ENCODE results near the gene MRGPRF. TPM values are rescaled to one million over a fixed set of nuclear protein-coding genes. Genes with fewer than 3 reads are reported as not detected.

The MRGPRF gene
- total and polyA plus RNA-seq, 2 donors from 2014 or later: 9.3 to 19.0 TPM

DNA sequence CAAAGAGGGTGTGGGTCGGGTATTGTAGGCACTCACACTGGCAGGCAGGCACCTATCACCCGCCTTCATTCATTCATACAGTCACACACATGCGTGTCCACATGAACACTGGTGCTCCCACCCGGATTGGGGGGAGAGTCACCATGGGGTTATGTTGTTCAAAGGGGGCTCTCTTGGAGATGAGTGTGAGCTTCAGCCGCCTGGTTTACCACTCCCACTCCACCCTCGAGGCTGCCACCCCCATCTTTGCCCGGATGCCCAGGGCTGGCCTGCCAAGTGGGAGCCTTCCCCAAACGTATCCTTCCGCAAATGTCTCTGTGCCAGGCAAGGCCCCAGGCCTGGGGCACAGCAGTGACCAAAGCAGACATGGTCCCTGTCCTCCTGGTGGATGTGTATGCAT, 54.8 kb downstream of the MRGPRF start:
- intact Hi-C loops (cut with DNase I): no loop called here
- DNase-seq (peak in 1 of 5 donors; percentile 42), FAIRE-seq (no peak)
- Histone ChIP-seq H3K4me3 (ENCODE audit: low read length in 3 of 3) (no peak overlapping the region), H3K36me3 (ENCODE audit: control insufficient read depth in 2 of 3, insufficient read depth in 3 of 3, low read length in 3 of 3) (no peaks in the 10 kb centered on the region), H3K9me3 (ENCODE audit: control insufficient read depth in 2 of 3, insufficient read depth in 1 of 3, low read length in 3 of 3) (no peaks in the 10 kb centered on the region), H3K4me1 (ENCODE audit: control insufficient read depth in 2 of 3, insufficient read depth in 2 of 3, low read depth in 1 of 3, low read length in 3 of 3) (no peaks in the 10 kb centered on the region), H3K9ac (ENCODE audit: low read length in 3 of 3) (no peak overlapping the region), H3K27ac (ENCODE audit: low read depth in 2 of 2, low read length in 2 of 2) (no peak overlapping the region), H3K27me3 (ENCODE audit: control insufficient read depth, insufficient read depth, low read length) (no peaks in the 10 kb centered on the region)
- TF ChIP-seq, protein P1, sequence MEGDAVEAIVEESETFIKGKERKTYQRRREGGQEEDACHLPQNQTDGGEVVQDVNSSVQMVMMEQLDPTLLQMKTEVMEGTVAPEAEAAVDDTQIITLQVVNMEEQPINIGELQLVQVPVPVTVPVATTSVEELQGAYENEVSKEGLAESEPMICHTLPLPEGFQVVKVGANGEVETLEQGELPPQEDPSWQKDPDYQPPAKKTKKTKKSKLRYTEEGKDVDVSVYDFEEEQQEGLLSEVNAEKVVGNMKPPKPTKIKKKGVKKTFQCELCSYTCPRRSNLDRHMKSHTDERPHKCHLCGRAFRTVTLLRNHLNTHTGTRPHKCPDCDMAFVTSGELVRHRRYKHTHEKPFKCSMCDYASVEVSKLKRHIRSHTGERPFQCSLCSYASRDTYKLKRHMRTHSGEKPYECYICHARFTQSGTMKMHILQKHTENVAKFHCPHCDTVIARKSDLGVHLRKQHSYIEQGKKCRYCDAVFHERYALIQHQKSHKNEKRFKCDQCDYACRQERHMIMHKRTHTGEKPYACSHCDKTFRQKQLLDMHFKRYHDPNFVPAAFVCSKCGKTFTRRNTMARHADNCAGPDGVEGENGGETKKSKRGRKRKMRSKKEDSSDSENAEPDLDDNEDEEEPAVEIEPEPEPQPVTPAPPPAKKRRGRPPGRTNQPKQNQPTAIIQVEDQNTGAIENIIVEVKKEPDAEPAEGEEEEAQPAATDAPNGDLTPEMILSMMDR (IDR thresholded peaks at IDR 0.05; ENCODE audit: borderline replicate concordance, extremely low read depth, insufficient read depth): no peak

GRCh38 chr11:68956547-68957254, 56.3 kb downstream of the MRGPRF start:
- Histone ChIP-seq H3K9ac (ENCODE audit: low read length in 3 of 3) (no peak overlapping the region), H3K27me3 (ENCODE audit: control insufficient read depth, insufficient read depth, low read length) (no peaks in the 10 kb centered on the region), H3K4me3 (ENCODE audit: low read length in 3 of 3) (no peak overlapping the region), H3K27ac (ENCODE audit: low read depth in 2 of 2, low read length in 2 of 2) (no peak overlapping the region), H3K9me3 (ENCODE audit: control insufficient read depth in 2 of 3, insufficient read depth in 1 of 3, low read length in 3 of 3) (no peaks in the 10 kb centered on the region), H3K4me1 (ENCODE audit: control insufficient read depth in 2 of 3, insufficient read depth in 2 of 3, low read depth in 1 of 3, low read length in 3 of 3) (no peaks in the 10 kb centered on the region), H3K36me3 (ENCODE audit: control insufficient read depth in 2 of 3, insufficient read depth in 3 of 3, low read length in 3 of 3) (no peaks in the 10 kb centered on the region)
- intact Hi-C loops (cut with DNase I): no loop called here
- DNase-seq (no peak), FAIRE-seq (no peak)
- TF ChIP-seq, protein P1 (IDR thresholded peaks at IDR 0.05; ENCODE audit: borderline replicate concordance, extremely low read depth, insufficient read depth): no peak

DNA sequence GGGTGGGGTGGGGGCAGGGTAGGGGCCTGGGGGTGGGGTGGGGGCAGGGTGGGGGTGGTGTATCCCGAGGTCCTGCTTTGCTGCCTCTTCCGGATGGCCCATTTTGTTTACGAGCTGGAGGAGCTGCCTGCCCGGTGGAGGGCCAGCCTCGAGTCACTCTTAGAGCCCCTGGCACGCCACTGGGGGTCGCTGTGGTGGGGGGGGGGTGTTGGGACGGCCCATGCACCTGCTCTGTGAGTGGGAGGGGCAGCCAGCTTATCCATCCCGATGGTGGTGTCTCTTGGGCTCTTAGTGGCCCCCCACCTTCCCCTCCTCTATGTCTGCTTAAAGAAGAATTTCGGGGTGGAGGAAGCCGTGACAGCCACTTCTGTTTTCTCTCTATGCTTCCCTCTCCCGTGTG, 56.9 kb downstream of the MRGPRF start:
- DNase-seq: peak in 3 of 5 donors; percentile 43 to 72 (median 50)
- no peak overlapping the region for H3K4me3 ChIP-seq (ENCODE audit: low read length in 3 of 3)
- H3K4me1 ChIP-seq (ENCODE audit: control insufficient read depth in 2 of 3, insufficient read depth in 2 of 3, low read depth in 1 of 3, low read length in 3 of 3): no peaks in the 10 kb centered on the region
- intact Hi-C loops (cut with DNase I): no loop called here
- no peak overlapping the region for H3K9ac ChIP-seq (ENCODE audit: low read length in 3 of 3)
- H3K27ac ChIP-seq (ENCODE audit: low read depth in 2 of 2, low read length in 2 of 2): no peak overlapping the region
- H3K27me3 ChIP-seq (ENCODE audit: control insufficient read depth, insufficient read depth, low read length): no peaks in the 10 kb centered on the region
- no peaks in the 10 kb centered on the region for H3K9me3 ChIP-seq (ENCODE audit: control insufficient read depth in 2 of 3, insufficient read depth in 1 of 3, low read length in 3 of 3)
- no peak for FAIRE-seq
- TF ChIP-seq, protein P1 (IDR thresholded peaks at IDR 0.05; ENCODE audit: borderline replicate concordance, extremely low read depth, insufficient read depth): no peak
- no peaks in the 10 kb centered on the region for H3K36me3 ChIP-seq (ENCODE audit: control insufficient read depth in 2 of 3, insufficient read depth in 3 of 3, low read length in 3 of 3)

GRCh38 chr11:68955607-68955958, 57.5 kb downstream of the MRGPRF start:
- Histone ChIP-seq H3K9ac (ENCODE audit: low read length in 3 of 3) (no peak overlapping the region), H3K4me3 (ENCODE audit: low read length in 3 of 3) (peak overlapping the region in 1 of 3 donors; percentile 25), H3K36me3 (ENCODE audit: control insufficient read depth in 2 of 3, insufficient read depth in 3 of 3, low read length in 3 of 3) (no peaks in the 10 kb centered on the region), H3K4me1 (ENCODE audit: control insufficient read depth in 2 of 3, insufficient read depth in 2 of 3, low read depth in 1 of 3, low read length in 3 of 3) (no peaks in the 10 kb centered on the region), H3K27ac (ENCODE audit: low read depth in 2 of 2, low read length in 2 of 2) (no peak overlapping the region), H3K27me3 (ENCODE audit: control insufficient read depth, insufficient read depth, low read length) (no peaks in the 10 kb centered on the region), H3K9me3 (ENCODE audit: control insufficient read depth in 2 of 3, insufficient read depth in 1 of 3, low read length in 3 of 3) (no peaks in the 10 kb centered on the region)
- DNase-seq (no peak), FAIRE-seq (no peak)
- intact Hi-C loops (cut with DNase I): no loop called here
- TF ChIP-seq, protein P1 (IDR thresholded peaks at IDR 0.05; ENCODE audit: borderline replicate concordance, extremely low read depth, insufficient read depth): no peak

All from kidney (tissue), 14 donors.